Activated CD8-positive, alpha-beta memory T cell treated with anti-CD3 and anti-CD28 coated beads, Interleukin-2, amount 50 U/mL, for 24 hours (primary cell): ENCODE results near the gene CELF4.
"Not testable (repeated sequence)": the region's sequence is repeated elsewhere in the genome, so short reads cannot be mapped to it uniquely, and the experiment has no call there.

Experiments used
- DNase-seq: peaks from one replicate; pipeline ENCODE4 v3.0.0-alpha.2; 2020; ENCODE audit errors: extremely low read depth

CELF4 gene

DNA sequence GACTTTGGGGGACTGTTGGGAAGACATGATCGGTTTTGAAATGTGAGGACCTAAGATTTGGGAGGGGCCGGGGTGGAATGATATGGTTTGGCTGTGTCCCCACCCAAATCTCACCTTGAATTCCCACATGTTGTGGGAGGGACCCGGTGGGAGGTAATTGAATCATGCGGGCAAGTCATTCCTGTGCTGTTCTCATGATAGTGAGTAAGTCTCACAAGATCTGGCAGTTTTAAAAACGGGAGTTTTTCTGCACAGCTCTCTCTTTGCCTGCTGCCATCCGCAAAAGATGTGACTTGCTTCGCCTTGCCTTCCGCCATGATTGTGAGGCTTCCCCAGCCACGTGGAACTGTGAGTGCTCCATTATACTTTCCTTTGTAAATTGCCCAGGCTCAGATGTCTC, 207.5 kb downstream of the CELF4 start:
- DNase-seq = not testable (repeated sequence)

DNA sequence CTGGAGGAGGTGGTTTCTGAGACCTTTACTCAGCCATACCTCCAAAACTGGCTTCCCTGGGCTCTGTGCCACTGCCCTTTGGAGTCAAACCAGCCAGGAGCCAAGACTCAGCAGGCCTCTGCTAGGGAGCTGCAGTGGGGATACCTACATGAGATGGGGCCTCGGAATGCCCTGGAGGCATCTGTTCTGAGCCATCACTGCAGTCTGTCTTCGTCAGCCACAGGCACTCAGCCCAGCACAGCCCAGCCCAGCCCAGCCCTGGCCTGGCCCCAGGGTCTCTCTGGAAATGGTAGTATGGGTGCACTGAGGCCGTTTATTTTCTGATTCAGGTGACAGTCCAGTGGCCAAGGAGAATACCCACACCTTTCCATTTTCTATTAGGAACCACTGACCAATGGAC, 209.8 kb downstream of the CELF4 start:
- DNase-seq = no peak

DNA sequence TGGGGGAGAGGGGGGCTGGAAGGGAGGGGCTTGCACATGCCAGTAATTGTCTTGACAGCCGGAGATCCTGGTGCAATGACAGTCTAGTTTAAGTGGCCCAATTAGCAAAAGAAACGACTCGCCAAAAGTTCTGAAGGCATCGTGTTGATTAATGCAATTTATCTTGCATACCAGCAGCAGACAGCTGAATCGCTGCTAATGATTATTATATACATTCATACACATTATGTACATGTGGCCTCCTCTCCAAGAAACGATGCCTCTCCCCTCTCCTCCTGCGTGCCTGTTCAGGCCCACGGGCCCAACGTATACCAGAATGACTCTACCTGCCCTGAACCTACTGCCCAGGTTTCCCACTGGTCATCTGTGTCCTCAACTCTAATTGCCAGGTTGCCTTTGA, 214.5 kb downstream of the CELF4 start:
- no peak for DNase-seq

DNA sequence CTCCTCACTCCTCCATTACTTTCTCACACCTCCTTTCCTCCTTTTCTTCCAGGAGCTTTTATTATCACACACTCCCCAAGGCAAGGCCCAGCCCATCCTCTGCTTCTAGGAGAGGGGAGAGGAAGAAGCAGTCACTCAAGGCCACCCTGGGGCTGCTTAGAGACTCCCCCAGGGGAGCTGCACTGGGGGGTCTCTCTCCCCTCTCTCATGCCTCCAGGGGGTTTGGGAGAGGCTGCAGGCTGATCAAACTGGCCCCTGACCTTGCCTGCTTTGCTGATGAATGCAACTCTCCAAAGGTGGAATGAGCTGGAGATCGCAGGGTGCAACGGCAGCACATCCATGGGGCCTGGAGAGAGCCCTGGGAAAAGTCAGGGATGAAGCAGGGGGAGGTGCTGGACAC, 216.9 kb downstream of the CELF4 start:
- no peak for DNase-seq

DNA sequence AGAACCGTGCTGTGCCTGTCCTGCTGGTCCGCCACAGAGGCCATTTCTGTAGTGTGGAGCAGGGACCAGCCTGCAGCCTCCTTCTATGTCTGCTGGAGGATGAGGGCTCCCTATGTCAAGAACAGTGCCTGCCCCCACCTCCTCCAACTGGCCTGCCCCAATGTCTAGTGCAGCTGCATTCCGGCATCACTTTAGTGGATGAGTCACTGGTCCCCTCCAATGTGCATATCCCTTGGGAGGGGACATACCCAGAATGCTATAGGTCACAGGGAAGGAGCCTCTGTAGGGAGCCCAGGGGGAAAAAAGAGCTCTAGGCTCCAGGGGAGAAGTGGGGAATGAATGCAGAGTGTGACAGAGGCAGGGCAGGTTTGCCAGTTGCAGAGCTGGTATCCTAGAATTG, 219.6 kb downstream of the CELF4 start:
- no peak for DNase-seq

DNA sequence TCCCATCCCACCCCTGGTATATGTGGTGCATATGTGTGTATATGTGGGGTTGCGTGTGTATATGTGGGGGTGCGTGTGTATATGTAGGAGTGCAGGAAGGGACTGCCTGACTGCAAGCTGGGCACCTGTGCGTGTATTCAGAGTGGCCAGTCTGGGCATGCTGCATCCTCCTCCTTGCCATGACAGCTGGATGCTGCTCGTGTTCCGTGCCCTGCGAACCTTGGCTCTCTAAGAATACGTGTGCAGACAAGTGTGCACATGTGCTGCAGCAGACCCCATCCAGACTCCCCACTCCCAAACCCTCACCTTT, 222.1 kb downstream of the CELF4 start:
- DNase-seq = no peak

DNA sequence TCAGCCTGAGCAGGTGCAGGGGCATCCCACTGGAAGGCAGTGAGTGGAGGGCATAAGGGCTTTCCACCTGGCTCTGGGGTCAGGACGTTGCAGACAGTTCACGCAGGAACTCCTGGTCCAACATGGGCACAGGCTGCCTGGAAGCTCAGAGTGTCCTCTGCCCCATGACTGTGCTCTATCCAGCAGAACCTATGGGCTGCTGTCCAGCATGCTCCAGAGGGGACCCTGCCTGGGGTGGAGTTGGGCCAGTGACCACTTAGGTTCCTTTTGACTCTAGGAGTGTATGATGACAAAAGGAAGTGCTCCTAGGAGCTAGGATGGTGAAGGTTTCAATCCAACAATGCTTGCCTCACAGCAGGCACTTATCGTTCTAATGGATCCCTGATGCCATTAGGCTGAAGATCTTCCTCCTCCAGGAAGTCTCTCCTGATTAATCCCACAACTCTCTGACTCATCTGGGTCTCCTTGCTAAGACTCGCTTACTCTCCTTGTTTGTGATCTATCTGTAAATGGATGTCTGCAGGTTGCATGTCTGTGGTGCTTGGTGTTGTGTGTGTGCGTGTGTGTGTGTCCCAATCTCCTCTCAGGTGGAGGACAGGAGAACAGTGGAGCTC, 224.0 kb downstream of the CELF4 start:
- no peak for DNase-seq

DNA sequence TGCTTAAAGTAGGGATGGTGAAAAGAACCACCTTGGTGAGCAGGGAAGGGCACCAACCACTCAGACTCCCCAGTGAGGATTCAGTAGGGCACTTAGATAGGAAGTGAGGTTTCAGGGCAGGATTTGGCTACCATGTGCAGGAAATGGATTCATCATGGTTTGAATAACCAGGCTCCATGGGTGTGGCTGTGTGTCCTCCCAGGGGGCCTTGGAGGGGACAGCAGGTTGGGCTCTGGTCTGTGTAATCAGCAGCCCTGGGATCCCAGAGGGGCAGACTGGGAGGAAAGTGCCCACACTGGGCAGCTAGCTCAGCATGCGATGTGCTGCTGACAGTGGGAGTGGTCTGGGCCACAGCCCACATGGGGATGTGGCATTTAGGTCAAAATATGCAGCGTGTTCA, 224.6 kb downstream of the CELF4 start:
- DNase-seq = no peak

DNA sequence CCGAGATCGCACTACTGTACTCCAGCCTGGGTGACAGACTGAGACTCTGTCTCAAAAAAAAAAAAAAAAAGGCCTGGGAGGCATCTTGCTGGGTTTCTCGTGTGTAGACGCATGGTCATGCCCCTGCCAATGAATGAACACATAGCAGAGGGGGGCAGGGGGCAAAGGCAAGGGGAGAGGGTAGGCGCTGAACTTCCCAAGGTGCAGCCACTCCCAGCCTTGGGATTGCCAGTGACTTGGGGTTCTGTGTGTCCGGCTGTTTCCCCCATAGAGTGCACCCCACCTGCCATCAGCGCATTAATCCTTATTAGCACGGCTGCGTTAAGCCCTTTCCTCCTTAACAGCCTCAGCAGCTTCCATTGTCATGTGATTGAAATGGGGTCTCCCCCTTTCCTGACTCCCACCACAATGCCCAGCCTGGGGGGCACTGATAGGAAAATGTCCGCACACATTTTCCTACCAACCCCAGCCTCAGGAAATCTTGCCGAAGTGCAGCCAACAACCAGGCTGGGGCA, 225.8 kb downstream of the CELF4 start:
- no peak for DNase-seq

DNA sequence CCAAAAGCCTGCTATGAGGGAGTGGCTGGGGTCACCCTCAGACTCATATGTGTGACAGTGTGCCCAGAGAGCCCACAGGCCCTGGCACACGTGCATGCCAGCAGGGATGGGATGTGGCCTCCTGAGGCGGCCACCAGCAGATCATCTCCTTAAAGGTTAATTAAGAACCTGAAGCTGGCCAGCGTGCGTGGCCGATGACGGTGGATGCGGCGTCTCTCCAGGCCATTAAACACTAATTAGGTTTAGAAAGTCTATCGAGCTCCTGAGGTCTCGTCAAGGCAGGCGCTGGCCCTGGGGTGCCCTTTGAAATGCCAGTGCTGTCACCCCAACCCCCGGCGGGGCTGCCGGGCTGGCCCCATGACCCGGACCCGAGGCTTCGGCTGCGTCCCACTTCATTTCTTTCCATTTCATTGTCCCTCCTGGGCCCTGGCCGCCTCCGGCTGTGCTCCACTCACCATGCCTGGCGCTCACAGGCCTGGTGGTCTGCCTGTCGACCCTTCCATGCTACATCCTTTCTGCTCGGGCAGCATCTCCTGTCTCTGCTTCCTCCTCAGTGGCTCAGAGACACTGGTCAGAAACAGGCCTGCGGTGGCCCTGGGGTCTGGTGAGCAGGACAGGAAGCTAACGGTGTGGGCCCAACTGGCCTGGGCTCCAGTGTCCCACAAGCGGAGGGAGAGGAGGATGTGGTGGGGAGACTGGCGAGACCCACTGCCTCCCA, 228.9 kb downstream of the CELF4 start:
- DNase-seq = no peak

DNA sequence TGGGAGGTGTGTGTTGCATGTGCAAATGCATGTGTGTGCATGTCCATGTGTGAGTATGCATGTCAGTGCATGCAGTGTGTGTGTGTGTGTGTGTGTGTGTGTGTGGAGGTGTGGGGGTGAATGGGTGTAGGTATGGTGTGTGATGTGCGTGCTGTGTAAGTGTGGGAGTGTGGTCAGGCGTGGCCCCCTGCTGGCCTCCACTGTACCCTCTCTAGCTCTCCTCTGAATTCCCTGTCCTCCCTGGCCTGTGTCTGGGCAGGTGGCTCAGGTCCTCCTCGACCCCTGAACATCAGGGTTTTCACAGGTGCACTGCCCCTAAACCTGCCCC, 230.2 kb downstream of the CELF4 start:
- DNase-seq = no peak

DNA sequence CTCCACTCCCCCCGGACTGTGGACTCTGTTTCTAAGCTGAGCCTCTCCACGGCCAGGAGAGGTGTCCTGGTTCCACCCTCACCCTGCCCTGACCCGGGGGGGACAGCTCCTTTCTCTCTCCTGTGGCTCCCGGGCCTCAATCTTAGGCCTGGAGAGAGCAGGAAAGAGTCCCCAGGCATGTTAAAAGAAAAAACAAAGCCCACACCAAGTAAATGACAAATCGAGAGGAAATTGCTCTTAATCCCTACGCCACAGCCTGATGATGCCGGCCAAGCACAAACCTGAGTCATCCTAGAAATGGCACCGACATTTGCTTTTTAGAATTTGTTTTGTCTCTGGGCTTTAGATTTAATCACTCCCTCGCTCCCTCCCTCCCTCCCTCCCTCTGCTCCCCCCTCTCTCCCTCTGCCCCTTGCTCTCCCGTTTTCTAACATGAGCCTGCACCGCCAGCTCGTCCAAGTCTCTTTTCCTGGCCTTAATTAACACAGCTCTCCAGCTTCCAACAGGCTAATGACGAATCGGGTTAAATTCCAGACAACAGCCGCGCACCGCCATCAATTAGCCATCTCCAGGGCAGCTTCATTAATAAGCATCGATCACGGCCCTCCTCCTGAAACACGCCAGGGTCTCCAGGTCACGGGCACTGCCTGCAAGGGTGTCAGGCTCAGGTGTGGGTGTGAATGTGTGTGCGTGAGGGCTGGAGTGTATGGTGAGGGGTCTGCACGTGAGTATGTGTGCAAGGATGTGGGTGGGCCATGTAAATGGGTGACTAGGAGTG, 230.8 kb downstream of the CELF4 start:
- DNase-seq = no peak

DNA sequence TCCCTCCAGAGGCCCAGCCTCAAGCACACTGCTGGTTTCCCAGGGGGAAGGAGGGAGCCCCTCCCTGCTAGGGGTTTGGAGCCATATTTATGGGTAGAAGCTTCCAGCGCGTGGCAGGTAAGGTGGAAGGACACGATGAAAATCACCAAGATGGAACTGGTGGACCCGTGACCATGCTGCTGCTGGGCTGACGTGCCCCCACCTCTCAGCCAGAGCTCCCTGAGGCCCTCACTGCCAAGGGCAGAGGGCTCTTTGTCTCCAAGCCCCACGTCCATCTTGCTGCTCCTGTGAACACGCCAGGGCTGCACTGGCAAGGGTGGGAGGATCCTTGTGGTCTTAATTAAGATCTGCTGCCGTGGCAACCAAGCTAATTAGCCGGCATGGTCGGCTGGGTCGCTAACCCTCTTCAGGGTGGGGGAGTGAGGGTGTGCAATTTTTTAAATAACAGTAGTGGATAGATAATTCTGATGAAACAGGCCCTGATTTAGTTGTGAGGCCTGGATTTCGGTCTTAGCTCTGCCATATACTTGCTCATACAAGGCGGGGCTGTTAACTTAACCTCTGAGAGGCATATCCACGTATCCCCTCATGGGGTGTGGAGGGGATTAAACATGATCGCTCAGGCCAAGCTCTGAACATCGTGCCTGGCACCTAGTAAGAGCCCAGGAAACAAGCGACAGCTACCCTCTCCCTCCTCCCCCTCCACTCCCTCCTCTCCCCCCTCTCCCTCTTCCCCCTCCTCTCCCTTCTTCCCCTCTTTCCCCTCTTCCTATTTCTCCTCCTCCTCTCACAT, 232.8 kb downstream of the CELF4 start:
- no peak for DNase-seq

DNA sequence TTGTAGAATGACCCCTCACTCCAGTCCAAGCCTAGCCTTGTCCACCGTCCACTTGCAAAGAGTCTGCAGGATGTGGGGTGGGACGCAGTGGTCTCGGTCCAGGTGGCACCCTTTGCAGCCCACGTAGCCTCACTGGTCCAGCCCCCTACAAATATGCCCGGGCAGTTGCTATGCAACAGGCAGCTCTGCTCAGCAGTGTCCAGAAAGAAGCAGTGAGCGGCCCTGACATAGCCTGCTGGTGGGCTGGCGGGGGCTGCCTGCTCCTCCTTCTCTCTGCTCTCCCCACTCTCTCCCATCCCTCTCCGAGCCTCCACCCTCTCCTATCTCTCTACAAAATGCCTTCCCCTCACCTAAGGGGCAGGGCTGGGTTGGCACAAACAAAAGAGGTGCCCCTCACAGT, 233.4 kb downstream of the CELF4 start:
- DNase-seq = no peak

DNA sequence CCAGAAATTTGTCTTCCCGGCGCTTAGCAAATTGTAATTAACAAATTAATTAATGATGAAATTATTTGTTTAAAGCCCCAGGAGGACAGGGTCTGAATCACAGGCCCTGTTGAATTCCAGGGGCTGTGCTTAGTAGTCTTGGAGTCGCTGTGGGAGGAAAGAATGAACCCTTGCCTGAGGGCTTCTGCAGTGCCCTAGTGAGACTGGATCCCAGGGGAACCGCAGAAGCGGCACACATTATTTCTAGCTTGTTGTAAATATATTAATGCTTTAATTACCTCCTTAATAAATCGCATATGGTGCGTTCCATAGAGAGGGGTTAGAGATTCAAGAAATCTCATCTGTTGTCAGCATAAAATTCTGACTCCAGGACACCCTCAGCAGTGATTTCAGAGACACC, 235.4 kb downstream of the CELF4 start:
- no peak for DNase-seq

DNA sequence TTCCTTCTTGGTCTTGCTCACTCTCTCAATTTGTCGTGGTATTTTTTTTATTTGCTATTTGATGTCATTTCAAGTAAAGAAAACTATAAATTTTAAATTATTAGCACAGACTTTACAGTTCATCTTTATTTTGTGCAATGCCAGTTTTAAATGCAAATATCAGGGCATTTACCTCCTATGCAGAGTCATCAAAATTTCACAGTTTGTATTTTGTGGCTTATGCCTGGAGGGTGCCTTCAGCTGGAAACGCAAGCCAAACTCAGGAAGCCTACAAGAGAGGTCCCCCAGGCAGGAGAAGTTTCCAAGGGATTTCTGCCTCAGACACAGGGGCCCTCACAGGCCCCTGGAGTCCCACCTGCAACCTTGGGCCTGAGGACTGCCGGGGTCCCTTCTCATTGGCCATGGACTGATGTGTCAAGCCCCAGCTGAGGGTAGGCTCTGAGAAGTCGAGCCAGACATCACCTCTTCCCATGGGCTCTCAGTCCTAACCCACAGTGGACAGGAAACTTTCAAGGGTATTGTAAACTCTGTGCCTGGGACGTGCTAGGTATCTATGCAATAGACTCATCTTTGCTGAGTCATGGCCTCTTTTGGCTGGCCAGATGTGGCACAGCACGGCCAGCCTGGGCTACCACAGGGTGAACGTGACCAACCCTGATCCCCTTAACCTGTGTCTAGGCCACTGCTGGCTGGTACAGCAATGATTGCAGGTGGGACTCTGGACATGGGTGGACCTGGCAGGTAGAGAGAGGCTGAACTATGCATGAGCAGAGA, 236.5 kb downstream of the CELF4 start:
- DNase-seq = no peak

DNA sequence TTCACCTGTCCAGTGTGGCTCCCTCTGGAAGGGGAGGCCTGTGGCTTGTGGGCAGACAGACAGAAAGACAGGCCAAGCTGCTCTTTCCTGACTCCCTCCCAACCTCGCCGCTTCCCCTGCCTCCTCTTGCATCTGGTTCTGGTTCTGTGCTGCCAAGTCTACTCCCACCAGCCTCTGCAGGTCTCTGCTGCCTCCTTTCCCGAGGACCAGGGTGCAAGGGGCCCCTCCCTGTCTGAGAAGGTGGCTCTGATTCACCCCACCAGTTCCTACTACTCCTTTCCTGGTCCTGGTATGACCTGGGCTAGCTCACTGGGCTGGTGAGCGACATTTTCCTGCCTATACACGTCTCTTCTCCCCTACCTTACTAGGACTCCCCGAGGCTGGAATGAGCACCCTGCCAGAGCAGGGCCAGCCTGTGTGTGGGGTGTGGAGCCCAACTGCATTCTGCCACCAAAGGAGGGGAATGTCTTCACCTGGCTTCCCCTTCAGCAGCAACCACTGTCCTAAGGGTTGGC, 238.5 kb downstream of the CELF4 start:
- no peak for DNase-seq

DNA sequence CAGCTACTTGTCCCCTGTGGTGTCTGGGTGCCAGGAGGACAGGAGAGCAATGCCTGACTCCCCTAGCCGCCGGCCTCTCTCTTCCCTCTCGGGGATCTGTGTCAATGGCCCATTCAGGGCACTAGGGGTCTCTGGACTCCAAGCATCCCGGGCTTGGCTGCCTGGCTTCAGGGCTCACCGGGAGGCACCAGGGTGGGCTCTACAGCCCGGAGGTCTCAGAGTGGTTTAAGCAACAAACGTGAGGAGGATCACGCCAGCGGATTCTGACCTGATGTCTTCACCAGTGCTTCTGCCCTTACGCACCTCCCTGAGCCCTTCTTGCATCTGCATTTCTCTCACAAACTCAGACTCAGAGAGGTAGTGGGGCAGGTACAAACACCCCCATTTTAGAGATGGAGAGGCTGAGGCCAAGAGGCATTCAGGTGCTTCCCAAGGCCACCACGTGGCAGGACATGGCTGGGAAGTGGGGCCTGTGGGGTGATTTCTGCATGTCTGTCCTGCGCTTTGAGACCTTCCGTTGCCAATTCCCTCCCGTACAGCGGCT, 243.0 kb downstream of the CELF4 start:
- DNase-seq = no peak

DNA sequence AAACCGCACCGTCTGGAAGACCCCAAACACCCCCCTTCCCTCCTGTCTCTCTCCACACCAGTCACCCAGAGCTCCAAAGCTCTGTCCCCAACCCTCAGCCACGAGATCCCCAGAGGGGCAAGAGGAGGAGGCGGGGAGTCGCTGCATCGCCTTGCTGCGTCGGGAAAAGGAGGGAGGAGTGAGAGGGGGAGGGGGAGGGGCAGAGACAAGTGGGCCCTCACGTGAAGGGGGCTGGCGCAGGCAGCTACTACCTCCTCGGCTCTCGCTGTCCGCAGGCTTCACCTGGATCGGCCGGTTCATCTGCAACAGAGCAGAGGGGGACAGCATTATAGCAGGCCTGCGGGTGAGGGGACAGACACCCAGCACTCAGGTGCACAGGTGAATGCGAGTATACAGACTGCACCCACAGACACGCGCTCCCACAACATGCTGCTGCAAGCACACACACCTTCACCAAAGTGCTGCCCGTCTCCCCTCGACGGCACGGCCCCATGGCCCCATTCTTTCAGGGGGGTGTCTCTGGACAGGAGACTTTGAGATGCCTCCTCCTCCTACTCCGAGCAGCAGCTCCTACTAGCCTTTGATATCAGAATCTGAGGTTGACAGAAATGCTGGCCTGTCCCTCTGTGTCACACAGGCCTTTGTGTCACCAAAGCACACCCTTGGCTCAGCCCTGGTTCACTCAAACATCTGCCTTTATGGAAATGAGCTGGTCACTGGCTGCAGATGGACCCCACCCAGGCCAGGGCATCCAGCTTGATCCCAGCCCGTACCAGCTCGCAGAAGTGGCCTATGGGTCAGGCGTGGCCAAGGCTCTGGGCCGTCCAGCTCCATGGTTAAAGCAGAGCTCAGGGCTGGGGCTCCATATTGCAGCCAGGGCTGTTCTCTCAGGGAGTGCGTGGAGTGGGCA, 243.8 kb downstream of the CELF4 start:
- no peak for DNase-seq

DNA sequence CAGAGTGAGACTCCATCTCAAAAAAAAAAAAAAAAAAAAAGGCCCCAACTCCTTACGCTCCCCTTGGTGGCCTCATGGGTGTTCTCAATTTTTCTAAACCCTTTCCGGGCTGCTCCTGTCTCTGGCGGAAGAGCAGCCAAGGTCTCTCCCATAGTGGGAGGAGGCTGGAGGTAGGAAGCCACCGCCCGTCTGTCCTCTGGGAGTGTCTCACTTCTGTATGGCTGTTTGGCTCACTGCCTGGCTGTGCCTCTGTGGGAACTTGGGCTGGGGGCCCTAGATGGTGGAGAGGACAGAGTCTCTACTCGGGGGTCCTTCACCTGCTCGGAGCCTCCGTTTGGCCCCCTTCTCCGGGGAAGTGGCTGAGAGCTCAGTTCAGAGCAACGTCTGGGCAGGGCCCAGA, 245.3 kb downstream of the CELF4 start:
- no peak for DNase-seq
